ENCODE results near the gene TGIF2. TPM values are rescaled to one million over a fixed set of nuclear protein-coding genes. Genes with fewer than 3 reads are reported as not detected.

TGIF2 gene
- total and polyA plus RNA-seq, 4 donors = 4.2 to 32.8 (median 11.1) TPM

- Histone ChIP-seq H3K9me3 (ENCODE audit: control insufficient read depth in 4 of 4, insufficient read depth in 3 of 4, low read length in 3 of 4) (no peaks in the 10 kb centered on the region), H3K4me1 (ENCODE audit: control insufficient read depth in 5 of 5, insufficient read depth in 5 of 5, low read length in 5 of 5) (peaks cover 0 to 3% (median 0%) of the 10 kb centered on the region in 5 donors), H3K36me3 (ENCODE audit: control insufficient read depth in 4 of 4, insufficient read depth in 4 of 4, low read length in 4 of 4) (no peaks in the 10 kb centered on the region), H3K27me3 (ENCODE audit: control insufficient read depth in 3 of 3, insufficient read depth in 3 of 3, low read length in 2 of 3) (no peaks in the 10 kb centered on the region), H3K9ac (ENCODE audit: insufficient read depth in 1 of 2, low read length in 2 of 2) (no peak overlapping the region), H3K4me3 (no peak overlapping the region), H3K27ac (ENCODE audit: low read depth in 1 of 2, low read length in 1 of 2) (no peak overlapping the region)
- no peak for DNase-seq
- no peak for TF ChIP-seq CTCF (IDR thresholded peaks at IDR 0.05; ENCODE audit: control extremely low read depth, extremely low read depth)
- WGBS, 2 donors = 95 to 97% methylated on average over 2 of the region's 2 CpGs
- no peak for ATAC-seq (ENCODE audit: insufficient read depth, low FRiP score)
Measured at GRCh38 chr20:36623444-36623843, 50.0 kb downstream of the TGIF2 start.

- no peak overlapping the region for H3K27ac ChIP-seq (ENCODE audit: low read depth in 1 of 2, low read length in 1 of 2)
- DNase-seq (peak in 1 of 3 donors; percentile 12), ATAC-seq (ENCODE audit: insufficient read depth, low FRiP score) (no peak)
Measured at GRCh38 chr20:36624068-36624943, 50.9 kb downstream of the TGIF2 start.

DNA sequence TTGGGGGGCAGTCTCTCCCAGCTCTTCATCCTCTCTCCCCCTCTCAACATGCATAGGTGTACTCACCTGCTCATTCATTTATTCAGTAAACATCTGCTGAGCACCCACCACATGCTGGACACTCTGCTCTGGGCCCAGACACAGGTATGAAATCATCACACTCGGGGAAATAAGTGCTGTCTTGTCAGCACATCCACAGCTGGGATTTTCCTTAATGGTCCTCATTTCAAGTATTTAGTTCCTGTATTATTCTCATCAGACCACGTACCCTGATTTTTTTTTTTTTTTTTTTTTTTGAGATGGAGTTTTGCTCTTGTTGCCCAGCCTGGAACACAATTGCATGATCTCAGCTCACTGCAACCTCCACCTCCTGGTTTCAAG, 51.5 kb downstream of the TGIF2 start:
- H3K27ac ChIP-seq (ENCODE audit: low read depth in 1 of 2, low read length in 1 of 2) = no peak overlapping the region
- H3K9me3 ChIP-seq (ENCODE audit: control insufficient read depth in 4 of 4, insufficient read depth in 3 of 4, low read length in 3 of 4) = no peaks in the 10 kb centered on the region
- H3K4me3 ChIP-seq = no peak overlapping the region
- DNase-seq (no peak), ATAC-seq (ENCODE audit: insufficient read depth, low FRiP score) (no peak)
- WGBS, 2 donors = 79 to 94% methylated on average over 2 of the region's 2 CpGs
- H3K4me1 ChIP-seq (ENCODE audit: control insufficient read depth in 5 of 5, insufficient read depth in 5 of 5, low read length in 5 of 5) = peaks cover 0 to 3% (median 0%) of the 10 kb centered on the region in 5 donors
- no peaks in the 10 kb centered on the region for H3K36me3 ChIP-seq (ENCODE audit: control insufficient read depth in 4 of 4, insufficient read depth in 4 of 4, low read length in 4 of 4)
- H3K9ac ChIP-seq (ENCODE audit: insufficient read depth in 1 of 2, low read length in 2 of 2) = no peak overlapping the region
- no peaks in the 10 kb centered on the region for H3K27me3 ChIP-seq (ENCODE audit: control insufficient read depth in 3 of 3, insufficient read depth in 3 of 3, low read length in 2 of 3)
- no peak for TF ChIP-seq CTCF (IDR thresholded peaks at IDR 0.05; ENCODE audit: control extremely low read depth, extremely low read depth)

More at GRCh38 chr20:36624068-36624943, 50.9 kb downstream of the TGIF2 start:
- Histone ChIP-seq H3K36me3 (ENCODE audit: control insufficient read depth in 4 of 4, insufficient read depth in 4 of 4, low read length in 4 of 4) (no peaks in the 10 kb centered on the region), H3K27me3 (ENCODE audit: control insufficient read depth in 3 of 3, insufficient read depth in 3 of 3, low read length in 2 of 3) (no peaks in the 10 kb centered on the region), H3K9ac (ENCODE audit: insufficient read depth in 1 of 2, low read length in 2 of 2) (peak overlapping the region in 1 of 2 donors; percentile 7), H3K4me3 (no peak overlapping the region), H3K4me1 (ENCODE audit: control insufficient read depth in 5 of 5, insufficient read depth in 5 of 5, low read length in 5 of 5) (peaks cover 0 to 3% (median 0%) of the 10 kb centered on the region in 5 donors), H3K9me3 (ENCODE audit: control insufficient read depth in 4 of 4, insufficient read depth in 3 of 4, low read length in 3 of 4) (no peaks in the 10 kb centered on the region)
- WGBS, 2 donors = 47 to 63% methylated on average over 14 of the region's 14 CpGs
- no peak for TF ChIP-seq CTCF (IDR thresholded peaks at IDR 0.05; ENCODE audit: control extremely low read depth, extremely low read depth)

All from lung (tissue), 12 donors.